HT1080 (cell line): ENCODE measurements around the gene SDK2. TPM values are rescaled to one million over a fixed set of nuclear protein-coding genes. Genes with fewer than 3 reads are reported as not detected.

ENCODE experiments used
- DNase-seq: peaks from one replicate; pipeline ENCODE4 v3.0.0-alpha.2; 2015; ENCODE audit warnings: low read depth
- total RNA-seq: library from RNA; depleted of rRNA; stranded (reverse); fragments of >200 nt; shearing (Covaris generic); gene quantifications from 2 replicates; pipeline ENCODE4 v1.2.3, GENCODE V29; 2014

SDK2 gene
- total RNA-seq, 1 experiment from 2014 or later = 0.39 TPM

GRCh38 chr17:73514146-73514863 is 129.9 kb downstream of the SDK2 start:
- DNase-seq = no peak

- no peak for DNase-seq
Observed at GRCh38 chr17:73513426-73513825, 130.8 kb downstream of the SDK2 start.

GRCh38 chr17:73511719-73512115 is 132.5 kb downstream of the SDK2 start:
- no peak for DNase-seq

DNA sequence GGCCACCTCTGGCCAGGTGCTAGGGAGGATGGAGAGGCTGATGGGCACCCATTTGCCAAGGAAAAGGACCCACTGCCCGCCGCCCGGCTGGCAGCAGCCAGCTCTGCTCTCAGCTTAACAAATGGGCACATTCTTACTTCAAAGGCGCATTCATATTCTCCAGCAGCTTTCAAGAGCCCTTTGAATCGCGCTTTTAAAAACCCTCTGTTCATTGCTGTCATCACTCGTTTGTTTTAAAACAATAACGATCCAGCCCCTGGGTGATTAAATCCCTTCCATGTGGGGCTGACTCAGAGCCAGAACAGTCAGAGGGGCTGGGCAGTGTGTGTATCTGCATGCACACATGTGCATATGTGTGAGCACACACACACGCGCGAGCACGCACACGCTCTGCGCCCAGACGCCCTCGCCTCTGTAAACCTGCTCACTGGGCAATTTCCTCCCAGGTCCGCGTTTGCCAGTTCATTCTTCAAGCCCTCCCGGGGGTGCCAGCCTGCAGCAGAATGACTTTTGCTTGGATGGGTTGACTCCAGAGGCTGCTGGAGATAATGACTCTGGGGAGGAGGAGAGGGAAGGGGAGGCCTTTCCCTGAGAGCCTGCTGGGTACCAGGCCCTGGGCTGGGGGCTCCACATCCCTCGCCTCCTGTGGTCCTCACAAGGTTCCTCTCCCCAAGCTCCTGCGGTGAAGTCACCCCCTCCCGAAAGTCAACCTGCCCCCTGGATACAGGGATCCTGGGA is 133.1 kb downstream of the SDK2 start:
- no peak for DNase-seq

DNA sequence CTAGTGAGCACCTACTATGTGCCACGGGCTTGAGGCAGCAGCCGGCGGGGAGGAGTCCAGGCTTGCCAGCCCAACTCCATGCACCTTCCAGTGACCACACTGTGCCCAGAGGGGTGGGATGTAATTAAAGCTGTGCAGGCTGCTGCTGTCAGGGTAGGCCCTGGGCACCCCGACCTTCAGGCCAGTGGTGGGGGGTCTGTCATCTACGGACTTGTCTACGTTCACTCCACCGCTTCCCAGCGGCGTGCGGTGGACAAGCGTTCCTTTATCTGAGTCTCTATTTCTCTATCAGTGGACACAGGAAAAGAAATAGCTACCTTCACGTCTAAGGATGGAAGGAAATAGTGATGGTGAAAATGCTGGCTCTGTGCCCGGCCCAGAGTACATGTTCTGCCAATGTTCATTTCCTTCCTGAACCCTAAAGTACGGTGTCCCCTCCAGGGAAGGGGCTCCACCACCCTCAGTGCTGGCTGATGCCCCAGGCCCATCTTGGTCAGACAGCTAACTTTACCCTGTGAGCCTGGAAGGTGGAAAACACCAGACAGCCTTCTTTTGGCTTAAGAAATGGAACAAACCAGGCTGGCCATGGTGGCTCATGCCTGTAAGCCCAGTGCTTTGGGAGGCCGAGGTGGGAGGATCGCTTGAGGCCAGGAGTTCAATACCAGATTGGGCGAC is 135.2 kb downstream of the SDK2 start:
- no peak for DNase-seq

DNA sequence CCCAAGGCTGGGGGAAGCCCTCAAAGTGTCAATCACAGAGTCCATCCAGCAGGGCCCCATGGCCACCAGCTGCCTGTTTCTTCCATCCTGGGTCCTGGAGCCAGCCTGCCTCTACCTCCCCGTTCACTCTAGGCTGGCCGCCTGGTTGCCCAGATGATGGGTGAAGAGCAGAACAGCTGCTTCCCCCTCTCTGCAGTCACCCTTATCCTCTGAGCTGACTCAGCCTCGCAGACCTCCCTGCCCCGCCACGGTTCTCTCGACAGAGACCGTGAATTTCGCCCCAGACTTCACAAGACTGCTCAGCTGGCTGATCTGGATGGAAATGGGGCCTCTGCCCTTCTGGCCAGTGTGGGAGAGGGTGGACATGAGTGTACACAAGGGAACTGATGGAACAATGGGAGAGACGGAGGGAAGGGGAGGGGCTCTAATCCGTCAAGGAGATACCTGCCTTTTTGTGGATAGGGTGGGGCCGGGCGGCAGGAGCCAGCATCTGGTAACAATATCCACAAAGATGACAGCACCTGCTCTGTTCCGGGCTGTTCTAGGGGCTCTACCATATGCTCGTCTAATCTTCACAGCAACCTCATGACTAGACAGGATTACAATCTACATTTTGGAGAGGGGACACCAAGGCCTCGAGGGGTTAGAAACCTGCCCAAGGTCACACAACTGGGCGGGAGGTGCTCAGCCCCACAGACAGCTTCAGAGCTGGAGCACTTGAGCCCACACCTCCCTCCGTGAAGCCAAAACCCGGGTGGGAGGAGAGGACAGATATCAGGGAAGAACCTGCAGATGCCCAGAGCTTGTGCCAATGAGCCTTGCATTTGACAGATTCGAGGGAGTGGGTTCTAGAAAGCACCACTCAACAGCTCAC is 136.0 kb downstream of the SDK2 start:
- DNase-seq = no peak

DNA sequence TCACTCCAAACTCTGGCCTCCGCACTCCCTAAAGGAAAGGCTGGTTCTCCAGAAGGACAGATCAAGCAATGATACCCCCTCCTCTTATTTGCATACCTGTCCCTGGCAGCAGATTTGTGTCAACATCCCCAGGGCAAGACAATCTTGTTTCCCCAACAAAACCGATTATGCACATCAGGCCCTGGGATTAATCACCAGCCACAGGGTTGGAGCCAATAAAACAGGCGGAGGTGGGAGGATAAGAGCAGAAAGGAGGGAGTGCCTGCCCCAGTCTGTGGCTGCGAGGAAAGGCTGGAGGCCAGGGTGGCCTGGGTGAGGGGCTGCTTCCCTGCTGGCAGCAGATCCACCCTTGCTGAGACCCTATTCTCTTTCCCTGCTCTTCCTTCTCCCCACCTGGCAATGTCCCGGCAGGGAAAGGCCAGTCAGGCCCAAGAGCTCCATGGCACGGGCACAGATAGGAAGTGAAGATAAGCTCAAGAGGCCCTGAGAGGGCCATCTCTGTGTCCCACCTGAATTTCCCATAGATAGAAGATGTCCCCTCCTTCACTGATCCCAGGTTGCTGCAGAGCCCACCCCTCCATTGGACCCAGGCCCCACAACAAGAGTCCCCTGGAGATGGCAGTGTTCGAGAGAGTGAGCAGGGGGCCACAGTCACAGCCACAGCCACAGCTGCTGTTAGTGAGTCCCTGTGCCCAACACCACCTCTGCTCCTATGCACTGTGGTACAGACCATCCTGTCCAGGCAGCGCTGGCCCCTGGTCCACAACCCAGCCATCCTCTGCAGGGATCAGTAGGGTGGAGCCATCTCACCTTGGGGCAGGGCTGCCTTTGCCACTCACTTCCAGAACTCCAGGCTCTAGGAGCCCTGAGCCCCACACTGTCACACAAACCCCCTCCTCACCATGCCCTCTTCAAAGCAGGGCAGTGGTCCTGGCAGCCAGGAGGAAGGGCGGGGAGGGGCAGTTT is 137.5 kb downstream of the SDK2 start:
- no peak for DNase-seq

- peak; percentile 15 for DNase-seq
Observed at GRCh38 chr17:73503560-73503959, 140.7 kb downstream of the SDK2 start.

DNA sequence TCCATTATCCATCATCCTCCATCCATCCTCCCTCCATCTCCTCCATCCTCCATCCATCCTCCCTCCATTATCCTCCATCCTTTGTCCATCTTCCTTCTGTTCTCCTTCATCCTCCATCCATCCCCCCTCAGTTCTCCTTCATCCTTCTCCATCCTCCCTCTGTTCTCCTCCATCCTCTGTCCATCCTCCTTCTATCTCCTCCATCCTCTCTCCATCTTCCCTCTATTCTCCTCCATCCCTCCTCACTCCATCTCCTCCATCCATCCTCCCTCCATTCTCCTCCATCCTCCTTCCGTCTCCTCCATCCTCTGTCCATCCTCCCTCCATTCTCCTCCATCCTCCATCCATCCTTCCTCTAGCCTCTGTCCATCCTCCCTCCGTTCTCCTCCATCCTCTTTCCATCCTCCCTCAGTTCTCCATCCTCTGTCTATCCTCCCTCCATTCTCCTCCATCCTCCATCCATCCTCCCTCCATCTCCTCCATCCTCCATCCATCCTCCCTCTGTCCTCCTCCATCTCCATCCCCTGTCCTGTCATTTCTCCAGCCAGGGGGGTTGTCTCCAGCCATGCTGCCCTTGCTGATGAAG is 143.7 kb downstream of the SDK2 start:
- DNase-seq = no peak

DNA sequence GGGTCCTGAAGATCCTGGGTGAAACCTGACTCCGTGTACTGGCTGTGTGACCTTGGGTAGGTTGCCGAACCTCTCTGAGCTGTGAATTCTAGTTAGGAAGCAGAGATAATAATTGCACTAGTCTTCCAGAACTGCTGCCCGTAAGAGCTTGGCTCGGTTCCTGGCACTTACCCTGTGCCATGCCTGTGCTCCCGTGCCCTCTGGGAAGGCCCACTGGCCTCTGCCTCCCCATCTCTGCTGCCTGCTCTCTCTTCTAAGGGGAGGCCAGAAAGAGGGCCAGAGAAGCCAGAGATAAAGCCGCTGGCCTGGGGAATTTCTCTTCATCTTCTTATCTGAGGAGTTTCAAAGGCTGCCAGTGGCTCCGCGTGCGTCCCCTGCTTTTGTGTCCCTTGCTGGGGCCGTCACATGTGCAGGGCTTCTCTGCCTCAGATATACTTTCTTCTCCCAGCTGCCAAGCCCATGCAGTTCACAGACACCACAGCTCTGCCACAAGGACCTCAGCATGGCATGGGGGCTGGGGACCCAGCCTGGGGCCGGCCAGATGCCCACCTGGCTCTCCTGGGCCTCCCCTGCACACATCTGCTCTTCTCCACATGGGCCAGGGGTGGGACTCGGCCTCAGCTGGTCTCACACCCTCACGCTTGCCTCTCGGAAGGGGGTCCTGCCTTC is 145.2 kb downstream of the SDK2 start:
- DNase-seq = no peak

DNA sequence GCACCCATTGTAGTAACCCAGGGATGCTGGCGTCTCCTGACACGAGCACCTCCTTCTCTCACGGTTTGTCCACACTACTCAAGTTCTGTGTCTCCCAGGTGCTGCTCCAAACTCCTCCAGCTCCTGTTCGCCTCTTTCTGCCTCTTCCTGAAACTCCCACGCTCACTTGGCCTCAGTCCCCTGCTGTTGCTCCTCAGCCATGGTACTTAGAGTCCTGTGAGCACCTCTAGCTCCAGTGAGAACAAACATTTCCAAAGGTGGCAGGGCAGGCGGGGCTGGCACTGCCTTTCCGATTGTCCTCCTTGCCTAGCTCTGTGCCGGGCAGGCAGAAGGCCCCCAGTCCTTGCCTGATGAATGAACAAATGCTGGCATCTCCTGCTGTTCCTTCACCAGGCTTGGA is 146.1 kb downstream of the SDK2 start:
- DNase-seq = no peak

DNA sequence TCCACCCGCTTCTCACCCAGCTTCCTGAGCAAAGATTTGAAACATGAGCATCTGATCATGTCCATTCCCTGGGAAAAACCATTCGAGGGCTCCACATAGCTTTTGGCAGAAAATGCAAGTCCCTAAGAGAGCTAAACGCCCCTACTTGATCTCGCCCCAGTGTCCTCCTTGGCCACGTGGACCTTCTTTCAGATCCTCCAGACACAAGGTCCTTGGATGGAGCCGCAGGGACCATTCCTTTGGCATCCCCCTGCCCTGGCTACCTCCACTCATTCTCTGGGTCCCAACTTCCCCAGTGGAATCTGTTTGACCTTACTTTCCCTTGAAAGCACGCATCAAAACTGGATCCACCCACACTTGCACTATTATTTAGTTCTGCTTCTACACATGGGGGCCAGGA is 146.5 kb downstream of the SDK2 start:
- DNase-seq = no peak

DNA sequence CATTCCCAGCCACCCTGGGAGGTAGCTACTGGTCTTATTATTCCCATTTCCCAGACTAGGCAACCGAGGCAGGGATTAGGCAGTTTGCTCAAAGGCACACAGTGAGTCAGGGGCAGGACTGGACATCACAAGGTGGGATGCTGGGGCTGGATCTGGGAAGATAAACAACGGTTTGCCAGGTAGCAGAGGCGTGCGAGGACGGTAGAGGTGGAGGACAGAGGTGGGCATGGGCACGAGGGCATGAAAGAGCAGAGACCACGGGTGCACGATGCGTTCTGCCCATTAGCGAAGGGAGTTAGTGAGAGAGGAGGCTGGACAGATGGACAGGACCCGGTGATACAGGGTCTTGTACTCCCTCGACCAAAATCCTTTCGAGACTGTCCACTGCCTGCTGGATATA is 148.0 kb downstream of the SDK2 start:
- DNase-seq = no peak

- DNase-seq = no peak
Observed at GRCh38 chr17:73495641-73496040, 148.6 kb downstream of the SDK2 start.

DNA sequence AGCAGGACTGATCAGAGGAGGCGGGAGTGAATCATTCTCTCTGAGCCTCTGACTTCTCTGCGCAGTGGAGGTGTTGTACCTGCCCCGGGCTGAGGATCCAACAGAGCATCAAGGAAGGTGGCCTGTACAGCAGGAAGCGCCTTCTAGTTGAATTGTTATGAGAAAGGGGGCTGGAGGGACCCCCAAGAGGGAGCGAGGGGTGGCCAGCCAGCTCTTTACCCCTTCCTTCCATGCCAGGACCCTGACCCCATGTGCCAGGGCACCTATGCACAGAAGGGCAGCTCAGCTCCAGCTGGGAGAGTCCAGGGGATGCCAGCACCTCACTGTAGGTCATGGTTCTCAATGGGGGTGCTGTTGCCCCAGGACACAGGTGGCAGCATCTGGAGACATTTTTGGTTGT is 149.3 kb downstream of the SDK2 start:
- DNase-seq = no peak

DNA sequence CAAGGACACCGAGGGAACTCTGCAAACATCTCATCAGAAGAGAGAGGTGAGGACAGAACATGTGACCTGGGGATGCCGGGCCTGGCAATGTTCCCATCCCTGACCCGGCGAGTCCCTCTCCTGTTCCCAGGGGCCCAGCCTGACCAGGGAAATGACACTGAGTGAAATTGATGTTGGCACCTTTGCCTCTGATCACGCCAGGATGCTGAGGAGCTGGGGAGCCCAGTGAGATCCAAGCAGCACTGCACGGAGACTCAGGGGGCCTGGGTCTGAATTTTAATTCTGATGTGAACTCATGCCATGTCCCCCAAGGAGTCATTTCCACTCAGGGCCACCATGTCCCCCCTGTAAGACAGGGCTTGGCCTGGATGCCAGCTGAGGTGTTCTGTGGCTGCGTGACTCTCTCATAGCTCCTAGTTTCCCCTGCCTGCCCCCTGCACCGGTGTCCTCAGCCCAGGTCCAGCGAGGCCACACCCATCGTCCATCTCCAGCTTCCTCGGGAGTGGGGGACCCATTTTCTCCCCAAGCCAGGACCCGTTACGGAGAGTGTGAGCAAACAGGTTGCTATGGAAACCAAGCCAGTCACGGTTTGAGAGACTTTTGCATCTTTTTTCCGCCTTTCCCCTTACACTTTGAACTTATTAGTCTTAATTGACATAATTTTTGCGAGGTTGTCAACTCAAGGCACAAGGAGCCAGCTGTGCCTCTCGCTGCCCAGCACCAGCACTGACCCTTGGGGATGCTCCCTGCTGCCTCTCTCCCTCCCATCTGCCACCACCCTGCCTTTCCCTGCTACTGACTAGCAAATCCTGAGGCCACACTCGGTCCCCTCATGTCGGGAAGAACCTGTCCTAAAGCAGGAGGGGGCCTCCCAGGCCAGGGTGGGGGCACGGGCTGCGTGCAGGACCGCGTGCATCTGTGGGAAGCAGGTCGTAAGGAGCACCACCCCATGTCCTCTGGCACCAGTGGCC is 150.0 kb downstream of the SDK2 start:
- no peak for DNase-seq

- DNase-seq = no peak
Observed at GRCh38 chr17:73492821-73493814, 151.1 kb downstream of the SDK2 start.
